ENCODE results near the gene TXNRD1. TPM values are rescaled to one million over a fixed set of nuclear protein-coding genes. Genes with fewer than 3 reads are reported as not detected.

Gene TXNRD1
- total RNA-seq, 3 donors from 2014 or later, result 76.0 to 117 (median 77.5) TPM

DNA sequence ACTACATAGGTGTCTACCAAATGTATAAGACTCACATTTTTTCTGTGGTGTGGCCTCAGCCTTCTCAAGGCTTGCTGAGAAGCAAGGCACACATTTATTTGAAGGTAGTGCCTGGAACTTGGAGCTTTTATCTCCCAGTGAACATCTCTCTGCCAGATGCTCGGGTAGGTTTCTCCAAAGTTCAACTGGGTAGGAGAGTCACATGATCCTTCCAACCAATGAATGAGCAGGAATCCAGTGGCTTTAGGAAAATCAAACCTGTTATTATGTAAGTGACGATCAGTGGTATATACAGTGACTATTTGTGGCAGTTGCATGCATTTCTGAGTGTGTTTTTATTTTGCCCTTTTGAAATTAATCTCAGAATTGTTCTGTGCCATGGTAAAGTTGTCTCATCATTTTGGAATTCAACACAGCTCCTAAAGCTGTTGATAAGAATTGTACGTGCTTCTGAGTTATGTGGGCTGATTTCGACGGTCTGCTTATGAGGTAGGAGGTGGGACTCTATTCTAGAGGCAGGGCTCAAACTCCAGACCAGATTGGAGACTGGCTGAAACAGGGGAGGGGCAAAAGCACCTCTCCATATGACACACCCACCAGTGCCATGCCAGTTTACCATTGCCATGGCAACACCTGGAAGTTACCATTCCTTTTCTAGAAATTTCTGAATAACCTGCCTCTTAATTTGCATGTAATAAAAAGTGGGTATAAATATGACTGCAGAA lies 145.6 kb downstream of the TXNRD1 start:
- TF ChIP-seq, protein P1, sequence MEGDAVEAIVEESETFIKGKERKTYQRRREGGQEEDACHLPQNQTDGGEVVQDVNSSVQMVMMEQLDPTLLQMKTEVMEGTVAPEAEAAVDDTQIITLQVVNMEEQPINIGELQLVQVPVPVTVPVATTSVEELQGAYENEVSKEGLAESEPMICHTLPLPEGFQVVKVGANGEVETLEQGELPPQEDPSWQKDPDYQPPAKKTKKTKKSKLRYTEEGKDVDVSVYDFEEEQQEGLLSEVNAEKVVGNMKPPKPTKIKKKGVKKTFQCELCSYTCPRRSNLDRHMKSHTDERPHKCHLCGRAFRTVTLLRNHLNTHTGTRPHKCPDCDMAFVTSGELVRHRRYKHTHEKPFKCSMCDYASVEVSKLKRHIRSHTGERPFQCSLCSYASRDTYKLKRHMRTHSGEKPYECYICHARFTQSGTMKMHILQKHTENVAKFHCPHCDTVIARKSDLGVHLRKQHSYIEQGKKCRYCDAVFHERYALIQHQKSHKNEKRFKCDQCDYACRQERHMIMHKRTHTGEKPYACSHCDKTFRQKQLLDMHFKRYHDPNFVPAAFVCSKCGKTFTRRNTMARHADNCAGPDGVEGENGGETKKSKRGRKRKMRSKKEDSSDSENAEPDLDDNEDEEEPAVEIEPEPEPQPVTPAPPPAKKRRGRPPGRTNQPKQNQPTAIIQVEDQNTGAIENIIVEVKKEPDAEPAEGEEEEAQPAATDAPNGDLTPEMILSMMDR (IDR thresholded peaks at IDR 0.05), result no peak
- no peaks in the 10 kb centered on the region for H3K4me1 ChIP-seq (ENCODE audit: low read depth)
- H3K4me3 ChIP-seq, result no peak overlapping the region
- no peak for DNase-seq
- H3K9me3 ChIP-seq, result no peaks in the 10 kb centered on the region
- no peaks in the 10 kb centered on the region for H3K36me3 ChIP-seq (ENCODE audit: low read depth)
- intact Hi-C loops (cut with DNase I, micrococcal nuclease), result no loop called here
- no peak for ATAC-seq

- TF ChIP-seq, protein P1 (IDR thresholded peaks at IDR 0.05), result no peak
- Histone ChIP-seq H3K4me3 (no peak overlapping the region), H3K36me3 (ENCODE audit: low read depth) (no peaks in the 10 kb centered on the region), H3K9me3 (peaks cover 4% of the 10 kb centered on the region), H3K4me1 (ENCODE audit: low read depth) (no peaks in the 10 kb centered on the region)
- ATAC-seq (no peak), DNase-seq (no peak)
- intact Hi-C loops (cut with DNase I, micrococcal nuclease), result no loop called here
Observed at GRCh38 chr12:104365921-104366410, 150.4 kb downstream of the TXNRD1 start.

DNA sequence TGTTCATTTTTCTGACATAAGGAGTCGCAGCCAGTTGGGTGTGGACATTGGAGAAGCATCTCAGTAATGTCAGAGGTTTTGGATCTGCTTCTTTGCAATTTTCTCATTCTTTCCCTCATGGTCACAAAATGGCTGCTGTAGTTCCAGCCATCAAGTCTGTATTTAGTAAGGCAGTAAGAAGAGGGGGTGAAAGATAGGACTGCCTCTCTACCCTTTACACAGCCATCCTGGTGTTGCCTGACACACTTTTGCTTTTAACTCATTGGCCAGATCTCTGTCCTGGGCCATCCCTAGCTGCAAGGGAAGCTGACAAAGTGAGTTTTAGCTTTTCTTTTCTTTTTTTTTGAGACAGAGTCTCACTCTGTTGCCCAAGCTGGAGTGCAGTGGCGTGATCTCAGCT lies 154.1 kb downstream of the TXNRD1 start:
- ATAC-seq, result no peak
- intact Hi-C loops (cut with DNase I, micrococcal nuclease), result no loop called here

GRCh38 chr12:104371043-104371870 lies 155.7 kb downstream of the TXNRD1 start:
- TF ChIP-seq, protein P1 (IDR thresholded peaks at IDR 0.05), result no peak
- H3K4me1 ChIP-seq (ENCODE audit: low read depth), result no peaks in the 10 kb centered on the region
- intact Hi-C loops (cut with DNase I, micrococcal nuclease), result no loop called here
- no peaks in the 10 kb centered on the region for H3K36me3 ChIP-seq (ENCODE audit: low read depth)
- peaks cover 4% of the 10 kb centered on the region for H3K9me3 ChIP-seq
- no peak overlapping the region for H3K4me3 ChIP-seq
- ATAC-seq (no peak), DNase-seq (no peak)

More for the DNA sequence above, 154.1 kb downstream of the TXNRD1 start:
- no peaks in the 10 kb centered on the region for H3K36me3 ChIP-seq (ENCODE audit: low read depth)
- H3K9me3 ChIP-seq, result peaks cover 4% of the 10 kb centered on the region
- H3K4me3 ChIP-seq, result no peak overlapping the region
- H3K4me1 ChIP-seq (ENCODE audit: low read depth), result no peaks in the 10 kb centered on the region
- TF ChIP-seq, protein P1 (IDR thresholded peaks at IDR 0.05), result no peak
- DNase-seq, result no peak

- DNase-seq (no peak), ATAC-seq (peak; percentile 34)
- H3K9me3 ChIP-seq, result peaks cover 4% of the 10 kb centered on the region
- no peaks in the 10 kb centered on the region for H3K36me3 ChIP-seq (ENCODE audit: low read depth)
- TF ChIP-seq, protein P1 (IDR thresholded peaks at IDR 0.05), result no peak
- no peaks in the 10 kb centered on the region for H3K4me1 ChIP-seq (ENCODE audit: low read depth)
- intact Hi-C loops (cut with DNase I, micrococcal nuclease), result no loop called here
- H3K4me3 ChIP-seq, result no peak overlapping the region
Observed at GRCh38 chr12:104372061-104372720, 156.6 kb downstream of the TXNRD1 start.

All from mucosa of descending colon (tissue), 3 donors.